ENCODE results near the gene TMEM40. TPM values are rescaled to one million over a fixed set of nuclear protein-coding genes. Genes with fewer than 3 reads are reported as not detected.

Gene TMEM40
- total and polyA plus RNA-seq, 2 experiments from 2014 or later = 0.14 to 0.48 TPM

GRCh38 chr3:12773710-12774086 lies 14.6 kb upstream of the TMEM40 start:
- no peaks in the 10 kb centered on the region for H3K36me3 Mint-ChIP-seq (ENCODE audit: low read depth)
- no peaks in the 10 kb centered on the region for H3K79me2 ChIP-seq (replicated peaks; ENCODE audit: insufficient read depth)
- TF ChIP-seq REST (IDR thresholded peaks at IDR 0.05; ENCODE audit: unreplicated experiment) = no peak
- TF ChIP-seq EZH2phosphoT487 (IDR thresholded peaks at IDR 0.05; ENCODE audit: unreplicated experiment) = no peak
- TF ChIP-seq ZNF114 (CRISPR knock-in tag; IDR thresholded peaks at IDR 0.05) = no peak
- no peak for TF ChIP-seq JUNB (IDR thresholded peaks at IDR 0.05; ENCODE audit: unreplicated experiment)
- TF ChIP-seq NANOG (IDR thresholded peaks at IDR 0.05; ENCODE audit: borderline replicate concordance) = no peak
- no peak for TF ChIP-seq CTCF (conservative IDR thresholded peaks at IDR 0.05; ENCODE audit: low read depth in 2 of 2)
- no peak for TF ChIP-seq EZH2 (IDR thresholded peaks at IDR 0.05; ENCODE audit: low read depth, unreplicated experiment)
- no peak for TF ChIP-seq ZNF462 (CRISPR knock-in tag; IDR thresholded peaks at IDR 0.05)

More at GRCh38 chr3:12773710-12774086, 14.6 kb upstream of the TMEM40 start:
- Histone ChIP-seq H3K9me2 (ENCODE audit: insufficient read depth) (no peaks in the 10 kb centered on the region), H3K27ac (ENCODE audit: low read depth) (no peak overlapping the region), H3K36me3 (ENCODE audit: insufficient read depth) (no peaks in the 10 kb centered on the region), H3K4me1 (ENCODE audit: insufficient read depth) (no peaks in the 10 kb centered on the region), H3F3A (replicated peaks; ENCODE audit: low read depth) (no peaks in the 10 kb centered on the region), H3K4me3 (no peak overlapping the region), H3K4me2 (no peak overlapping the region), H3K27me3 (ENCODE audit: insufficient read depth) (0 out of 2 replicates have a peak, but pooled peaks cover 5% of the 10 kb centered on the region), H2AFZ (no peak overlapping the region), H4K20me1 (replicated peaks; ENCODE audit: insufficient read depth) (no peaks in the 10 kb centered on the region)
- H3K4me3 Mint-ChIP-seq = no peak overlapping the region
- H3K4me1 Mint-ChIP-seq = no peaks in the 10 kb centered on the region
- no peaks in the 10 kb centered on the region for H3K9me3 Mint-ChIP-seq
- H3K27me3 Mint-ChIP-seq (ENCODE audit: insufficient read depth, low read depth, poor library complexity) = peaks cover 1% of the 10 kb centered on the region
- H3K27ac Mint-ChIP-seq = no peak overlapping the region
- ATAC-seq = no peak
- DNase-seq (ENCODE audit: low spot score) = no peak

All from GM23338 (cell line).